NCI-H187 treated with DMSO at 0.1 percent for 48 hours (cell line): ENCODE data around the gene BANP.

ENCODE experiments used
- DNase-seq: peaks from one replicate; lab custom pipeline; 2025; lab: John Stamatoyannopoulos, UW

Gene BANP

GRCh38 chr16:87951552-87952538, 611 bp downstream of the BANP start:
- no peak for DNase-seq

GRCh38 chr16:87952751-87953150, 1.5 kb downstream of the BANP start:
- DNase-seq = no peak

GRCh38 chr16:87953308-87954215, 2.3 kb downstream of the BANP start:
- no peak for DNase-seq

- no peak for DNase-seq
Measured at GRCh38 chr16:87954361-87954760, 3.1 kb downstream of the BANP start.

GRCh38 chr16:87954826-87955225, 3.6 kb downstream of the BANP start:
- no peak for DNase-seq

GRCh38 chr16:87955302-87956097, 4.3 kb downstream of the BANP start:
- no peak for DNase-seq

GRCh38 chr16:87956098-87956364, 4.8 kb downstream of the BANP start:
- DNase-seq = no peak

GRCh38 chr16:87956365-87957231, 5.4 kb downstream of the BANP start:
- no peak for DNase-seq

- DNase-seq = no peak
Measured at GRCh38 chr16:87957296-87958094, 6.3 kb downstream of the BANP start.

GRCh38 chr16:87958632-87959031, 7.4 kb downstream of the BANP start:
- no peak for DNase-seq

GRCh38 chr16:87959391-87959990, 8.3 kb downstream of the BANP start:
- DNase-seq = no peak

- no peak for DNase-seq
Measured at GRCh38 chr16:87960296-87960695, 9.1 kb downstream of the BANP start.

GRCh38 chr16:87960852-87961251, 9.6 kb downstream of the BANP start:
- no peak for DNase-seq

- no peak for DNase-seq
Measured at GRCh38 chr16:87961623-87962022, 10.4 kb downstream of the BANP start.

GRCh38 chr16:87963400-87963799, 12.2 kb downstream of the BANP start:
- DNase-seq = no peak

GRCh38 chr16:87964049-87964659, 12.9 kb downstream of the BANP start:
- DNase-seq = no peak

- DNase-seq = no peak
Measured at GRCh38 chr16:87965417-87965816, 14.2 kb downstream of the BANP start.

GRCh38 chr16:87966064-87966645, 14.9 kb downstream of the BANP start:
- DNase-seq = no peak

GRCh38 chr16:87966685-87967185, 15.5 kb downstream of the BANP start:
- no peak for DNase-seq
